CD14-positive monocyte (primary cell): ENCODE measurements around the gene SLC4A7. TPM values are rescaled to one million over a fixed set of nuclear protein-coding genes. Genes with fewer than 3 reads are reported as not detected.
"Not testable (repeated sequence)": the region's sequence is repeated elsewhere in the genome, so short reads cannot be mapped to it uniquely, and the experiment has no call there.

Experiments
- DNase-seq, 3 donors: peaks; one replicate each; pipeline ENCODE4 v3.0.0-alpha.2; 2011 to 2022
- H2AFZ ChIP-seq: 2 replicates; pipeline ENCODE4 v1.6.0; 2012; ENCODE audit warnings: mild to moderate bottlenecking, low read depth, low read length, inconsistent platforms; ENCODE audit not compliant: insufficient read depth, poor library complexity, severe bottlenecking
- H3K27ac ChIP-seq, 2 donors: 1 replicate in 1 of 2; 2 replicates in 1 of 2; pipeline ENCODE4 v1.5.1; 2012 to 2013; ENCODE audit warnings: low read length in 2 of 2, control low read depth in 1 of 2, inconsistent platforms in 1 of 2, low read depth in 1 of 2, mild to moderate bottlenecking in 1 of 2
- H3K27me3 ChIP-seq, 2 donors: one replicate each; pipeline versions ENCODE4 v1.6.0 to v1.6.1; 2011 to 2013; ENCODE audit warnings: low read length in 2 of 2; ENCODE audit not compliant: control insufficient read depth in 2 of 2, insufficient read depth in 2 of 2
- H3K36me3 ChIP-seq, 2 donors: replicated peaks in 1 of 2; 1 replicate in 1 of 2; 2 replicates in 1 of 2; pipeline versions ENCODE4 v1.5.1 to v1.6.1; 2012 to 2013; ENCODE audit warnings: low read length in 2 of 2, control low read depth in 1 of 2, inconsistent platforms in 1 of 2, mild to moderate bottlenecking in 1 of 2; ENCODE audit not compliant: insufficient read depth in 2 of 2, control insufficient read depth in 1 of 2
- H3K4me1 ChIP-seq, 2 donors: 1 replicate in 1 of 2; 2 replicates in 1 of 2; pipeline versions ENCODE4 v1.5.1 to v1.6.1; 2012 to 2013; ENCODE audit warnings: low read length in 2 of 2, control low read depth in 1 of 2, inconsistent platforms in 1 of 2, mild to moderate bottlenecking in 1 of 2, moderate library complexity in 1 of 2; ENCODE audit not compliant: insufficient read depth in 2 of 2, control insufficient read depth in 1 of 2
- H3K4me2 ChIP-seq: replicated peaks from 2 replicates; pipeline ENCODE3; 2012; ENCODE audit warnings: low read length, moderate library complexity, mild to moderate bottlenecking; ENCODE audit not compliant: poor library complexity, severe bottlenecking; ENCODE audit errors: extremely low read depth
- H3K4me3 ChIP-seq, 3 experiments: fragments of 200-600 bp in 1 of 3; sonication (generic) in 1 of 3; replicated peaks in 1 of 3; 1 replicate in 2 of 3; 2 replicates in 1 of 3; pipeline ENCODE4 v1.5.1; 2011 to 2013; ENCODE audit warnings: low read length in 3 of 3, mild to moderate bottlenecking in 3 of 3, control low read depth in 2 of 3, low read depth in 2 of 3, inconsistent platforms in 1 of 3, moderate library complexity in 1 of 3
- H3K79me2 ChIP-seq: 2 replicates; pipeline ENCODE4 v1.6.0; 2012; ENCODE audit warnings: mild to moderate bottlenecking, control low read depth, inconsistent platforms, low read length, moderate library complexity; ENCODE audit not compliant: insufficient read depth
- H3K9ac ChIP-seq: 2 replicates; pipeline ENCODE4 v1.6.0; 2017; ENCODE audit warnings: low read length, mild to moderate bottlenecking; ENCODE audit not compliant: insufficient read depth, poor library complexity, severe bottlenecking
- H3K9me3 ChIP-seq, 2 donors: replicated peaks in 1 of 2; 1 replicate in 1 of 2; 2 replicates in 1 of 2; pipeline versions ENCODE4 v1.5.1 to v1.6.1; 2012 to 2013; ENCODE audit warnings: low read length in 2 of 2, control low read depth in 1 of 2; ENCODE audit not compliant: control insufficient read depth in 1 of 2, insufficient read depth in 1 of 2
- H4K20me1 ChIP-seq: 2 replicates; pipeline ENCODE4 v1.6.0; 2012; ENCODE audit warnings: mild to moderate bottlenecking, low read length, control low read depth, moderate library complexity; ENCODE audit not compliant: insufficient read depth
- H3K27ac Mint-ChIP-seq, 7 donors: one replicate each; pipeline ENCODE4 v1.8.0; 2020; ENCODE audit warnings: mild to moderate bottlenecking in 7 of 7, mixed read lengths in 7 of 7, moderate library complexity in 6 of 7, inconsistent platforms in 2 of 7
- H3K27me3 Mint-ChIP-seq, 3 donors: one replicate each; pipeline ENCODE4 v1.8.0; 2021 to 2022; ENCODE audit warnings: low read depth in 3 of 3, mild to moderate bottlenecking in 3 of 3, mixed read lengths in 3 of 3, moderate library complexity in 3 of 3, inconsistent platforms in 1 of 3
- H3K36me3 Mint-ChIP-seq, 2 donors: one replicate each; pipeline ENCODE4 v1.8.0; 2020; ENCODE audit warnings: mixed read lengths in 2 of 2, inconsistent platforms in 1 of 2, mild to moderate bottlenecking in 1 of 2
- H3K4me1 Mint-ChIP-seq: one replicate; pipeline ENCODE4 v1.8.0; 2020; ENCODE audit warnings: mild to moderate bottlenecking, mixed read lengths
- H3K4me3 Mint-ChIP-seq, 2 donors: one replicate each; pipeline ENCODE4 v1.8.0; 2020; ENCODE audit warnings: mild to moderate bottlenecking in 2 of 2, mixed read lengths in 2 of 2, moderate library complexity in 1 of 2
- H3K9me3 Mint-ChIP-seq, 7 donors: one replicate each; pipeline ENCODE4 v1.8.0; 2020 to 2022; ENCODE audit warnings: mixed read lengths in 7 of 7, mild to moderate bottlenecking in 6 of 7, moderate library complexity in 6 of 7, inconsistent platforms in 2 of 7
- WGBS: methylation state at CpG from one replicate; pipeline ENCODE4 v1.1.5; 2013; ENCODE audit warnings: missing lambda C conversion rate; ENCODE audit not compliant: insufficient coverage; 5-methylcytosine and 5-hydroxymethylcytosine counted together
- intact Hi-C, 2 donors: fragments of 100-400 bp; cut with micrococcal nuclease; formaldehyde crosslinking; loops; one replicate each; pipeline versions ENCODE4 v1.15.0 to v1.15.1; 2023
- polyA plus RNA-seq, 3 donors: library from polyadenylated mRNA; depleted of rRNA in 1 of 3; unstranded in 2 of 3; stranded (reverse) in 1 of 3; fragments of 300-500 nt in 2 of 3; fragments of >200 nt in 1 of 3; fragmentation: Illumina TruSeq in 2 of 3; gene quantifications; 1 replicate in 2 of 3; 2 replicates in 1 of 3; pipeline ENCODE4 v1.2.3, GENCODE V29; 2012 to 2021
- TF ChIP-seq, protein P1 (sequence below): fragments of 200-600 bp; IDR thresholded peaks from one replicate; pipeline ENCODE4 v1.8.0; 2022; ENCODE audit warnings: antibody characterized with exemption, mild to moderate bottlenecking

Gene SLC4A7
- polyA plus RNA-seq, 3 donors, result 5.4 to 7.6 (median 5.5) TPM

DNA sequence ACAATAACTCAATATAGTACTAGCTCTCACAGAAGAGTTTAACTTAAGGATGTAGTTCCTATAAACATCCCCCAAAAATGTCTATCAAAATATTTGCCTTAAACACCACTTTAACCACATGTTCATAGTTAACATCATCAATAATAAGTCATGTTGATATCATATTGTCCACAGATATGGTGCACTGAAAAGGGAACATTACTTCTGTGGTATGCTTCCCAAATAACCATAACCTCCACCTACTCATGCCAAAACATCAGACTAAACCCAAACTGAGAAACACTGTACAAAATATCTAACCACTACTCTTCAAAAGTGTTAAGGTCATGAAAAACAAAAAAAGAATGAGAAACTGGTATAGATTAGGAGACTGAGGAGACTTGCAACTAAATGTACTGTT, 32.9 kb downstream of the SLC4A7 start:
- peaks cover 13 to 22% of the 10 kb centered on the region in 2 donors for H3K36me3 Mint-ChIP-seq
- peaks cover 12% of the 10 kb centered on the region for H3K4me1 Mint-ChIP-seq
- Histone ChIP-seq H3K9ac (no peak overlapping the region), H4K20me1 (no peaks in the 10 kb centered on the region), H2AFZ (no peak overlapping the region), H3K9me3 (no peaks in the 10 kb centered on the region), H3K4me3 (no peak overlapping the region), H3K27ac (no peak overlapping the region), H3K4me1 (peaks cover 0 to 7% of the 10 kb centered on the region in 2 donors), H3K79me2 (peaks cover 10% of the 10 kb centered on the region), H3K4me2 (no peak overlapping the region), H3K36me3 (peaks cover 13 to 26% of the 10 kb centered on the region in 2 donors), H3K27me3 (no peaks in the 10 kb centered on the region)
- H3K27me3 Mint-ChIP-seq, result no peaks in the 10 kb centered on the region
- H3K4me3 Mint-ChIP-seq, result no peak overlapping the region
- intact Hi-C loops, result no loop called here
- DNase-seq, result no peak
- TF ChIP-seq, protein P1, sequence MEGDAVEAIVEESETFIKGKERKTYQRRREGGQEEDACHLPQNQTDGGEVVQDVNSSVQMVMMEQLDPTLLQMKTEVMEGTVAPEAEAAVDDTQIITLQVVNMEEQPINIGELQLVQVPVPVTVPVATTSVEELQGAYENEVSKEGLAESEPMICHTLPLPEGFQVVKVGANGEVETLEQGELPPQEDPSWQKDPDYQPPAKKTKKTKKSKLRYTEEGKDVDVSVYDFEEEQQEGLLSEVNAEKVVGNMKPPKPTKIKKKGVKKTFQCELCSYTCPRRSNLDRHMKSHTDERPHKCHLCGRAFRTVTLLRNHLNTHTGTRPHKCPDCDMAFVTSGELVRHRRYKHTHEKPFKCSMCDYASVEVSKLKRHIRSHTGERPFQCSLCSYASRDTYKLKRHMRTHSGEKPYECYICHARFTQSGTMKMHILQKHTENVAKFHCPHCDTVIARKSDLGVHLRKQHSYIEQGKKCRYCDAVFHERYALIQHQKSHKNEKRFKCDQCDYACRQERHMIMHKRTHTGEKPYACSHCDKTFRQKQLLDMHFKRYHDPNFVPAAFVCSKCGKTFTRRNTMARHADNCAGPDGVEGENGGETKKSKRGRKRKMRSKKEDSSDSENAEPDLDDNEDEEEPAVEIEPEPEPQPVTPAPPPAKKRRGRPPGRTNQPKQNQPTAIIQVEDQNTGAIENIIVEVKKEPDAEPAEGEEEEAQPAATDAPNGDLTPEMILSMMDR, result no peak
- H3K27ac Mint-ChIP-seq, result no peak overlapping the region
- H3K9me3 Mint-ChIP-seq, result peaks cover 0 to 2% (median 0%) of the 10 kb centered on the region in 7 donors

DNA sequence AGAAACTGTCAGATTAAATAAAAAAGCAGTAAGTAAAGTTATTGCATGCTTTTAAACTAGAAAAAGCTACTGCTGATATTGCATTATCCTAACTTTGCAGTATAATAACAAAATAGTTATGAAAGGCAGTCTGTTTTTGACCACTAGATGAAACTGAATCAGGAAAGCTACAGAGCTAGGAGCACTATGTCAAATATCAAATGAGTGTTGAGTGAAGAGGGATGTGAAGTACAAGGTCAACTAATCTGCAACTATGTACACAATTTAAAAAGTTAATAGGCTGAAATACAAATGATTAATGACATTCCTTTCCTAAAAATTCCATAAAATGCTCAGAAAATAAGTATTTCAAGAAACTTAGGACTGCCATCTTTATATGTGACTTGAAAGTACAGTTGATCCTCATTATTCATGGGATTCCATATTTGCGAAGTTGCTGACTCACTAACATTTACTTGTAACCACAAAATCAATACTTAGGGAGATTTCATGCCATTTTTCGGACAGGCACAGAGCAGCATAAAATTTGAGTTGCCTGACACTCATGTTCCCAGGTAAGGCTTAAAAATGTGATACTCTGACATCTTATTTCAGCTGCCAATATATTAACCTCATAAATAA, 34.5 kb downstream of the SLC4A7 start:
- Histone ChIP-seq H3K9ac (no peak overlapping the region), H2AFZ (no peak overlapping the region), H3K4me2 (no peak overlapping the region), H3K4me1 (no peaks in the 10 kb centered on the region), H4K20me1 (no peaks in the 10 kb centered on the region), H3K79me2 (peaks cover 4% of the 10 kb centered on the region), H3K27me3 (no peaks in the 10 kb centered on the region), H3K9me3 (no peaks in the 10 kb centered on the region), H3K36me3 (peaks cover 21 to 37% of the 10 kb centered on the region in 2 donors), H3K27ac (no peak overlapping the region), H3K4me3 (no peak overlapping the region)
- Mint-ChIP-seq H3K4me1 (peaks cover 5% of the 10 kb centered on the region), H3K27me3 (no peaks in the 10 kb centered on the region), H3K36me3 (peaks cover 22 to 29% of the 10 kb centered on the region in 2 donors), H3K27ac (no peak overlapping the region), H3K4me3 (no peak overlapping the region), H3K9me3 (peaks cover 0 to 4% (median 0%) of the 10 kb centered on the region in 7 donors)
- TF ChIP-seq, protein P1, result no peak
- intact Hi-C loops, result no loop called here
- no peak for DNase-seq
- 100% methylated on average over 1 of the region's 2 CpGs for WGBS

DNA sequence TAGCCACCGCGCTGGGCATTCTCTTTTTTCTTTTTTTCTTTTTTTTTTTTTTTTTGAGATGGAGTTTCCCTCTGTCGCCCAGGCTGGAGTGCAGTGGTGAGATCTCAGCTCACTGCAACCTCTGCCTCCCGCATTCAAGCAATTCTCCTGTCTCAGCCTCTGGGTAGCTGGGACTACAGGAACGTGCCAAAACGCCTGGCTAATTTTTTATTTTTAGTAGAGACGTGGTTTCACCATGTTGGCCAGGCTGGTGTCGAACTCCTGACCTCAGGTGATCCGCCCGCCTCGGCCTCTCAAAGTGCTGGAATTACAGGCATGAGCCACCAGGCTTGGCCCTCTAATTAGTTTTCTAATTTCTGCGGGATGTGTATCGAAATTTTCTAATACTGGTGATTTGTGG, 41.2 kb downstream of the SLC4A7 start:
- H2AFZ ChIP-seq, H3K27ac ChIP-seq, intact Hi-C loops, H3K4me3 ChIP-seq, H3K4me2 ChIP-seq, H3K27me3 Mint-ChIP-seq, H3K79me2 ChIP-seq, DNase-seq, H3K9ac ChIP-seq, H3K4me3 Mint-ChIP-seq, H4K20me1 ChIP-seq, H3K27me3 ChIP-seq, H3K4me1 Mint-ChIP-seq, H3K4me1 ChIP-seq: not testable (repeated sequence)
- Mint-ChIP-seq H3K27ac (peak overlapping the region in 1 of 7 donors; percentile 17), H3K9me3 (peaks cover 15 to 23% (median 19%) of the 10 kb centered on the region in 7 donors), H3K36me3 (peaks cover 57 to 72% of the 10 kb centered on the region in 2 donors)
- Histone ChIP-seq H3K9me3 (peaks cover 10 to 18% of the 10 kb centered on the region in 2 donors), H3K36me3 (peaks cover 40 to 84% of the 10 kb centered on the region in 2 donors)
- WGBS, result 99% methylated on average over 8 of the region's 13 CpGs
